Activated CD4-positive, alpha-beta memory T cell treated with anti-CD3 and anti-CD28 coated beads, Interleukin-2, amount 10 ng/mL, durations not matched to agents 7 days and 5 days (primary cell): Measurements from ENCODE around the gene MIEN1. TPM values are rescaled to one million over a fixed set of nuclear protein-coding genes. Genes with fewer than 3 reads are reported as not detected.
"Not testable (repeated sequence)": the region's sequence is repeated elsewhere in the genome, so short reads cannot be mapped to it uniquely, and the experiment has no call there.

Experiments used
- CTCF ChIA-PET: fragments of 350-600 bp; sonication (Branson Sonifier 250); formaldehyde crosslinking; loops from one replicate; lab custom pipeline; 2021; ENCODE audit warnings: antibody characterized with exemption, inconsistent platforms; lab: Charles Lee
- POLR2A ChIA-PET: fragments of 350-600 bp; sonication (Branson Sonifier 250); formaldehyde crosslinking; loops from one replicate; lab custom pipeline; 2021; ENCODE audit warnings: antibody characterized with exemption; lab: Charles Lee
- DNase-seq: peaks from one replicate; pipeline ENCODE4 v3.0.0-alpha.2; 2020
- H3K27ac Mint-ChIP-seq: one replicate; pipeline ENCODE4 v1.8.0; 2021; ENCODE audit warnings: mild to moderate bottlenecking, mixed read lengths
- H3K27me3 Mint-ChIP-seq: one replicate; pipeline ENCODE4 v1.8.0; 2021; ENCODE audit warnings: mixed read lengths
- H3K36me3 Mint-ChIP-seq: one replicate; pipeline ENCODE4 v1.8.0; 2021; ENCODE audit warnings: low read depth, mixed read lengths
- H3K4me1 Mint-ChIP-seq: one replicate; pipeline ENCODE4 v1.8.0; 2021; ENCODE audit warnings: mixed read lengths
- H3K4me3 Mint-ChIP-seq: one replicate; pipeline ENCODE4 v1.8.0; 2021; ENCODE audit warnings: mild to moderate bottlenecking, mixed read lengths
- H3K9me3 Mint-ChIP-seq: one replicate; pipeline ENCODE4 v1.8.0; 2021; ENCODE audit warnings: mixed read lengths
- total RNA-seq, 2 experiments: library from RNA; stranded (reverse); gene quantifications; one replicate each; pipeline ENCODE4 v1.2.3, GENCODE V29; 2021

The MIEN1 gene
- total RNA-seq, 2 experiments from 2014 or later = 40.1 to 45.1 TPM

DNA sequence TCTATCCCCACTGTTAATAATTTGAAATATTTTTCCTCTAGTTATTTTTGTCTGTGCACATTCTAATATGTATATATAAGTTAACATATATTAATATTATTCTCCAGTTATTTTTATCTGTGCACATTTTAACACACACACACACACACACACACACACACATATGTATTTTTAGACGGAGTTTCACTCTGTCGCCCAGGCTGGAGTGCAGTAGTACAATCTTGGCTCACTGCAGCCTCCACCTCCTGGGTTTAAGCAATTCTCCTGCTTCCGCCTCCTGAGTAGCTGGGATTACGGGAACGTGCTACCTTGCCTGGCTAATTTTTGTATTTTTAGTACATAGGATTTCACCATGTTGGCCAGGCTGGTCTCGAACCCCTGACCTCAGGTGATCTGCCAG lies 12.7 kb downstream of the MIEN1 start:
- Mint-ChIP-seq H3K4me1 (no peaks in the 10 kb centered on the region), H3K27me3 (peaks cover 2% of the 10 kb centered on the region), H3K36me3 (no peaks in the 10 kb centered on the region), H3K27ac (no peak overlapping the region), H3K9me3 (no peaks in the 10 kb centered on the region), H3K4me3 (no peak overlapping the region)
- no peak for DNase-seq
- CTCF ChIA-PET = no interaction called here
- POLR2A ChIA-PET = no interaction called here

DNA sequence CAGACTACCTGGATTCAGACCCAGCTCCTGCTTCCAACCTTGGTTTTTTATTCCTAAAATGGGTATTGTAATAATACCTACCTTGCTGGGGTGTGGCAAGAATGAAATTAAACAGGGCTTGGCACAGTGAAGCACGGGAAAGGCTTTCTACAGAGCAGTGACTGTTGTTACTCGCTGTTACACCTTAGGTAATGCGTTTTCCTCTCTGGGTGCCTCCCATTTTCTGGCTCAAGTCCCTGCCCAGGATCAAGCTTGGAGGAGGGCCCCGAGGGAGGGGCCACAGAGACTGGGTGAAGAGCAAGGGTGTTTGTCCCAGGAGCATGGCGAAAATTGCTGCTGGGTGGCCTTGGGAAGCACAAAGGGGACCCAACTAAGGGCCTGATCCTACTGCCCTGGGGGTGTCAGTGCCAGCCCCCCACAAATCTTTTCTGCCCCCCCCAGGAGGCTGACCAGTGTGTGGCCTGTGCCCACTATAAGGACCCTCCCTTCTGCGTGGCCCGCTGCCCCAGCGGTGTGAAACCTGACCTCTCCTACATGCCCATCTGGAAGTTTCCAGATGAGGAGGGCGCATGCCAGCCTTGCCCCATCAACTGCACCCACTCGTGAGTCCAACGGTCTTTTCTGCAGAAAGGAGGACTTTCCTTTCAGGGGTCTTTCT lies 13.3 kb downstream of the MIEN1 start:
- H3K27ac Mint-ChIP-seq = no peak overlapping the region
- ChIA-PET CTCF (no interaction called here), POLR2A (no interaction called here)
- H3K27me3 Mint-ChIP-seq = peaks cover 2% of the 10 kb centered on the region
- DNase-seq = no peak
- H3K4me1 Mint-ChIP-seq = no peaks in the 10 kb centered on the region
- no peaks in the 10 kb centered on the region for H3K9me3 Mint-ChIP-seq
- no peaks in the 10 kb centered on the region for H3K36me3 Mint-ChIP-seq
- H3K4me3 Mint-ChIP-seq = no peak overlapping the region

DNA sequence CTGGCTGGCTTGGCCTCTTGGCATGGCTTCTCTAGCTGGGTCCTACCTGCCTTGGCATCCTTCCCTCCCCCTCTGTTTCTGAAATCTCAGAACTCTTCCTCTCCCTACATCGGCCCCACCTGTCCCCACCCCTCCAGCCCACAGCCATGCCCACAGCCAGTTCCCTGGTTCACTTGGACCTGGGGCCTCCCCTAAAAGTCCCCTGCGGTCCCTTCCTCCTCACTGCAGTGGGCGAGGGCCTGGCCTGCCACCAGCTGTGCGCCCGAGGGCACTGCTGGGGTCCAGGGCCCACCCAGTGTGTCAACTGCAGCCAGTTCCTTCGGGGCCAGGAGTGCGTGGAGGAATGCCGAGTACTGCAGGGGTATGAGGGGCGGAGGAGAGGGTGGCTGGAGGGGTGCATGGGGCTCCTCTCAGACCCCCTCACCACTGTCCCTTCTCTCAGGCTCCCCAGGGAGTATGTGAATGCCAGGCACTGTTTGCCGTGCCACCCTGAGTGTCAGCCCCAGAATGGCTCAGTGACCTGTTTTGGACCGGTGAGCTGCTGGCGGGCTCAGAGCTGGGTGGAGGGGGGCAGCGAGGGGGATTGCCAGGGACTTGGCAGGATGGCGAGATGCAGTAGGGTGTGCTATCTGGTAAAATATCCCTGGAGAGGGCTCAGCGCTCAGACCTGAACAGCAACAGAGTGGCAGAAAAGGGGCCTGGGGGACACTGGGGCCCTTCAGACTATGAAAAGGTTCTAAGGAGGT lies 14.1 kb downstream of the MIEN1 start:
- Mint-ChIP-seq H3K27ac (no peak overlapping the region), H3K4me1 (no peaks in the 10 kb centered on the region), H3K9me3 (no peaks in the 10 kb centered on the region), H3K36me3 (no peaks in the 10 kb centered on the region), H3K27me3 (peaks cover 2% of the 10 kb centered on the region), H3K4me3 (no peak overlapping the region)
- CTCF ChIA-PET = no interaction called here
- POLR2A ChIA-PET = interaction anchor here (1.0 to 1.5 kb wide), 2 partner anchors 14 to 34 kb away, joined by 3 to 4 read pairs; partner anchors contain the start of gene MIEN1
- DNase-seq = no peak

DNA sequence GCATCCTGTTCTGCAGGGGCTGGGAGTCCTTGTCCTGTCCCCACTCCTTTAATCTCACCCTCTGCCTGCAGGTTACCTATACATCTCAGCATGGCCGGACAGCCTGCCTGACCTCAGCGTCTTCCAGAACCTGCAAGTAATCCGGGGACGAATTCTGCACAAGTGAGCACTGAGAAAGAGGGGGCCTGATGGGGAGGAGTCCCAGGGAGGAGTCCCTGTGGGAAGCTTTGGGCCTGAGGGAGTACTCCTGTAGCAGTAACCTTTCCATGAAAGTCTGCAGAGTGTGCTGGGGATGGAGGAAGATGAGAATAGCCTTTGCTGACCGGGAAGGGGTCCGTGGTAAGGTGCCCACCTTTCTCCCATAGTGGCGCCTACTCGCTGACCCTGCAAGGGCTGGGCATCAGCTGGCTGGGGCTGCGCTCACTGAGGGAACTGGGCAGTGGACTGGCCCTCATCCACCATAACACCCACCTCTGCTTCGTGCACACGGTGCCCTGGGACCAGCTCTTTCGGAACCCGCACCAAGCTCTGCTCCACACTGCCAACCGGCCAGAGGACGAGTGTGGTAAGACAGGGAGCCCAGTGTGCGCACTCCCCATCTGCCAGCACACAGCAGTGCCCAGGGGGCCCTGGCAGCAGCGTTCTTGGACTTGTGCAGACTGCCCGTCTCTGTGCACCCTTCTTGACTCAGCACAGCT lies 14.8 kb downstream of the MIEN1 start:
- ChIA-PET CTCF (interaction anchor here (1.8 kb wide), 1 partner anchor 14 kb away, joined by 7 read pairs; the partner anchor contains the start of gene MIEN1), POLR2A (interaction anchor here (1.0 to 1.5 kb wide), 2 partner anchors 15 to 33 kb away, joined by 3 to 4 read pairs; partner anchors contain the start of gene MIEN1)
- Mint-ChIP-seq H3K4me3 (no peak overlapping the region), H3K27ac (no peak overlapping the region), H3K27me3 (peaks cover 2% of the 10 kb centered on the region), H3K36me3 (no peaks in the 10 kb centered on the region), H3K9me3 (no peaks in the 10 kb centered on the region), H3K4me1 (no peaks in the 10 kb centered on the region)
- DNase-seq = no peak

DNA sequence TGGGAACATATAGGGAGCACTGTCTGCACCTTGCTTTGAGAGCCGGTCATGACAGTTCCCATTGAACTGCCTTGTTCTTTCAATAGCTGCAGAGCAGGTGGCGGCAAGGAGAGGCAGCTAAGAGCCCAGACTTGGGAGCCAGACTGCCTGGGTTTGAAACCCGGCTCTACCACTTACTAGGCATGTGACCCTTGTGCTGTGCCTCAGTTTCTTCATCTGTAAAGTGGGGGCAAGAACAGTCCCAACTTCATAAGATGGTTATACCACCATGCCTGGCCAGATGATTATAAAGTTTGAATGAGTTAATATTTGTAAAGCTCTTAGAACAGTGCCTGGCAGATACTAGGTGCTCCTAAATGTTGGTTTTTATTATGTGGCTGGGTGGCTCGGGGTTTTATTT lies 16.1 kb downstream of the MIEN1 start:
- Mint-ChIP-seq H3K4me1 (peaks cover 4% of the 10 kb centered on the region), H3K27ac (no peak overlapping the region), H3K4me3 (no peak overlapping the region), H3K9me3 (no peaks in the 10 kb centered on the region), H3K27me3 (peaks cover 2% of the 10 kb centered on the region), H3K36me3 (no peaks in the 10 kb centered on the region)
- ChIA-PET CTCF (interaction anchor here (1.8 kb wide), 1 partner anchor 16 kb away, joined by 7 read pairs; the partner anchor contains the start of gene MIEN1), POLR2A (no interaction called here)
- no peak for DNase-seq

DNA sequence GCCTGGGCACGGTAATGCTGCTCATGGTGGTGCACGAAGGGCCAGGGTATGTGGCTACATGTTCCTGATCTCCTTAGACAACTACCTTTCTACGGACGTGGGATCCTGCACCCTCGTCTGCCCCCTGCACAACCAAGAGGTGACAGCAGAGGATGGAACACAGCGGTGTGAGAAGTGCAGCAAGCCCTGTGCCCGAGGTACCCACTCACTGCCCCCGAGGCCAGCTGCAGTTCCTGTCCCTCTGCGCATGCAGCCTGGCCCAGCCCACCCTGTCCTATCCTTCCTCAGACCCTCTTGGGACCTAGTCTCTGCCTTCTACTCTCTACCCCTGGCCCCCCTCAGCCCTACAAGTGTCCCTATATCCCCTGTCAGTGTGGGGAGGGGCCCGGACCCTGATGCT lies 18.5 kb downstream of the MIEN1 start:
- H3K4me1 Mint-ChIP-seq = peaks cover 16% of the 10 kb centered on the region
- ChIA-PET POLR2A (interaction anchor here (1.9 kb wide), 1 partner anchor 18 kb away, joined by 7 read pairs; no protein-coding TSS in a partner anchor), CTCF (no interaction called here)
- H3K27me3 Mint-ChIP-seq = peaks cover 2% of the 10 kb centered on the region
- no peaks in the 10 kb centered on the region for H3K9me3 Mint-ChIP-seq
- H3K36me3 Mint-ChIP-seq = no peaks in the 10 kb centered on the region
- H3K27ac Mint-ChIP-seq = no peak overlapping the region
- no peak overlapping the region for H3K4me3 Mint-ChIP-seq
- no peak for DNase-seq

DNA sequence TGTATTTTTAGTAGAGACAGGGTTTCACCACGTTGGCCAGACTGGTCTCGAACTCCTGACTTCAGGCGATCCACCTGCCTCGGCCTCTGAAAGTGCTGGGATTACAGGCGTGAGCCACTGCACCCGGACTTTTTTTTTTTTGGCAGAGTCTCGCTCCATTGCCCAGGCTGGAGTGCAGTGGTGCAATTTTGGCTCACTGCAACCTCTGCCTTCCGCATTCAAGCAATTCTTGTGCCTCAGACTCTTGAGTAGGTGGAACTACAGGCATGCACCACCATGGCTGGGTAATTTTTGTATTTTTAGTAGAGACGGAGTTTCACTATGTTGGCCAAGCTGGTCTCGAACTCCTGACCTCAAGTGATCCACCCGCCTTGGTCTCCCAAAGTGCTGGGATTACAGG lies 19.3 kb downstream of the MIEN1 start:
- CTCF ChIA-PET = interaction anchor here (0.5 to 1.3 kb wide), 4 partner anchors 14 to 39 kb away, joined by 3 to 5 read pairs (median 3); partner anchors contain the start of gene MIEN1
- POLR2A ChIA-PET = interaction anchor here (1.9 kb wide), 1 partner anchor 19 kb away, joined by 7 read pairs; no protein-coding TSS in a partner anchor

DNA sequence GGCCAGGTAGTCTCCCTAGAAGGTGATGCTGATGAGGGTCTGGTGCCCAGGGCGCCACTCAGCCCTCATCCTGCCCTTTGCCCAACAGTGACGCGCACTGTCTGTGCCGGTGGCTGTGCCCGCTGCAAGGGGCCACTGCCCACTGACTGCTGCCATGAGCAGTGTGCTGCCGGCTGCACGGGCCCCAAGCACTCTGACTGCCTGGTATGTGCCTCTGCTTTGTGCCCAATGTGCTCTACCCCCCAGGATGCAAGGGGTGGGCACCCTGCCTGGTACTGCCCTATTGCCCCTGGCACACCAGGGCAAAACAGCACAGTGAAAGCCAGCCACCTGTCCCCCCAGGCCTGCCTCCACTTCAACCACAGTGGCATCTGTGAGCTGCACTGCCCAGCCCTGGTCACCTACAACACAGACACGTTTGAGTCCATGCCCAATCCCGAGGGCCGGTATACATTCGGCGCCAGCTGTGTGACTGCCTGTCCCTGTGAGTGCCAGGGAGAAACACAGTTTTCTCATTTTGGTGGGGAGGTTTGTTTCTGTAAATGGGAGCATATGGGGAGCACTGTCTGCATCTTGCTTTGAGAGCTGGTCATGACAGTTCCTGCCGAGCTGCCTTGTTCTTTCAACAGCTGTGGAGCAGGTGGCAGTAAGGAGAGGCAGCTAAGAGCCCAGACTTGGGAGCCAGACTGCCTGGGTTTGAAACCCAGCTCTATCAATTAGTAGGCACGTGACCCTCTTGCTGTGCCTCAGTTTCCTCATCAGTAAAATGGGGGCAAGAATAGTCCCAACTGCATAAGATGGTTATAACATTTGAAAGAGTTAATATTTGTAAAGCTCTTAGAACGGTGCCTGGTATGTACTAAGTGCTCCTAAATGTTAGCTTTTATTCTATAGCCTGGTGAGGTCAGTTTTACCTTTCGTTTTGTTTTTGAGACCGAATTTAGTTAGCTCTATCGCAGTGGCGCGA lies 20.1 kb downstream of the MIEN1 start:
- H3K36me3 Mint-ChIP-seq = no peaks in the 10 kb centered on the region
- peaks cover 2% of the 10 kb centered on the region for H3K27me3 Mint-ChIP-seq
- POLR2A ChIA-PET = interaction anchor here (1.9 kb wide), 1 partner anchor 19 kb away, joined by 7 read pairs; no protein-coding TSS in a partner anchor
- DNase-seq = no peak
- peaks cover 20% of the 10 kb centered on the region for H3K4me1 Mint-ChIP-seq
- CTCF ChIA-PET = interaction anchor here (0.5 to 1.3 kb wide), 4 partner anchors 13 to 39 kb away, joined by 3 to 5 read pairs (median 3); partner anchors contain the start of gene MIEN1
- H3K4me3 Mint-ChIP-seq = no peak overlapping the region
- H3K9me3 Mint-ChIP-seq = no peaks in the 10 kb centered on the region
- H3K27ac Mint-ChIP-seq = no peak overlapping the region

More for the DNA sequence above, 19.3 kb downstream of the MIEN1 start:
- not testable (repeated sequence) for H3K9me3 Mint-ChIP-seq, H3K27ac Mint-ChIP-seq, H3K36me3 Mint-ChIP-seq, H3K4me3 Mint-ChIP-seq, DNase-seq, H3K27me3 Mint-ChIP-seq
- H3K4me1 Mint-ChIP-seq = peaks cover 20% of the 10 kb centered on the region

DNA sequence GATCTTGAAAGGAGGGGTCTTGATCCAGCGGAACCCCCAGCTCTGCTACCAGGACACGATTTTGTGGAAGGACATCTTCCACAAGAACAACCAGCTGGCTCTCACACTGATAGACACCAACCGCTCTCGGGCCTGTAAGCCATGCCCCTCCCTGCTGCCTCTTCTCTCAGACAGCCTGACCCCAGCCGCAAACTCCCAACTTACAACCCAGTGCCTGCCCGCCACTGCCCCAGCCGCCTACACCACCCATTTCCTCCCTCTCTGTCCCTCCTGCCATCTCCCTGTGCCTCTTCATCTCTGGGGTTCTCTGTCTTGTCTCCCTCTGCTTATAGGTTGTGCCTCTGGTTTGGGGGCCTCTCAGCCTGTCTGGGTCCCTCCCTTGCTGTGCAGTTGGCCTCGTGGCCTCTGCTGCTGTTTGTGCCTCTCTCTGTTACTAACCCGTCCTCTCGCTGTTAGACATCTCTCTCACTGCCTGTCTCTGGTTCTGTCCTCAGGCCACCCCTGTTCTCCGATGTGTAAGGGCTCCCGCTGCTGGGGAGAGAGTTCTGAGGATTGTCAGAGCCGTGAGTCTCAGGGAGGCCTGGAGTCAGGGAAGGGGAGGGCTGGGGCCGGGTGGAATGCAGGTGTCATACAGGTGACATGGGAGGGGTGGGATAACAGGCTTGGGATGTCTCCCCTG lies 20.9 kb downstream of the MIEN1 start:
- Mint-ChIP-seq H3K4me1 (peaks cover 20% of the 10 kb centered on the region), H3K4me3 (no peak overlapping the region), H3K36me3 (no peaks in the 10 kb centered on the region), H3K9me3 (no peaks in the 10 kb centered on the region), H3K27ac (no peak overlapping the region), H3K27me3 (peaks cover 2% of the 10 kb centered on the region)
- ChIA-PET CTCF (interaction anchor here (1.1 kb wide), 1 partner anchor 56 kb away, joined by 4 read pairs; no protein-coding TSS in a partner anchor), POLR2A (interaction anchor here (1.2 to 1.9 kb wide), 3 partner anchors 20 to 22 kb away, joined by 3 to 7 read pairs (median 5); partner anchors contain the start of genes MIEN1 and PGAP3)
- no peak for DNase-seq

DNA sequence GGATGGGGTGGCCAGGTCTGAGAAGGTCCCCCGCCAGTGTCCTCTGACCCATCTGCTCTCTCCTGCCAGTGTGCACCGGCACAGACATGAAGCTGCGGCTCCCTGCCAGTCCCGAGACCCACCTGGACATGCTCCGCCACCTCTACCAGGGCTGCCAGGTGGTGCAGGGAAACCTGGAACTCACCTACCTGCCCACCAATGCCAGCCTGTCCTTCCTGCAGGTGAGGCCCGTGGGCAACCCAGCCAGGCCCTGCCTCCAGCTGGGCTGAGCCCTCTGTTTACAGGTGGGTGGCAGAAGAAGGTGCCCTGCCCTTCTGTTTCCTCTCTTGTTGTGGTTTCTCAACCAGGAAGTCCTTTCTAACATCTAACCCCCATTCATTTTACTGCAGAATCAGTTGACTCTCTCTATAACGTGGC lies 23.4 kb downstream of the MIEN1 start:
- peaks cover 22% of the 10 kb centered on the region for H3K4me1 Mint-ChIP-seq
- peak overlapping the region; percentile 63 for H3K27ac Mint-ChIP-seq
- H3K4me3 Mint-ChIP-seq = no peak overlapping the region
- no peaks in the 10 kb centered on the region for H3K36me3 Mint-ChIP-seq
- no peak for DNase-seq
- no peaks in the 10 kb centered on the region for H3K9me3 Mint-ChIP-seq
- CTCF ChIA-PET = interaction anchor here (0.6 to 0.7 kb wide), 2 partner anchors 11 to 79 kb away, joined by 3 read pairs; no protein-coding TSS in a partner anchor
- POLR2A ChIA-PET = interaction anchor here (1.1 to 1.4 kb wide), 2 partner anchors 22 to 23 kb away, joined by 3 to 5 read pairs; no protein-coding TSS in a partner anchor
- H3K27me3 Mint-ChIP-seq = peaks cover 11% of the 10 kb centered on the region

DNA sequence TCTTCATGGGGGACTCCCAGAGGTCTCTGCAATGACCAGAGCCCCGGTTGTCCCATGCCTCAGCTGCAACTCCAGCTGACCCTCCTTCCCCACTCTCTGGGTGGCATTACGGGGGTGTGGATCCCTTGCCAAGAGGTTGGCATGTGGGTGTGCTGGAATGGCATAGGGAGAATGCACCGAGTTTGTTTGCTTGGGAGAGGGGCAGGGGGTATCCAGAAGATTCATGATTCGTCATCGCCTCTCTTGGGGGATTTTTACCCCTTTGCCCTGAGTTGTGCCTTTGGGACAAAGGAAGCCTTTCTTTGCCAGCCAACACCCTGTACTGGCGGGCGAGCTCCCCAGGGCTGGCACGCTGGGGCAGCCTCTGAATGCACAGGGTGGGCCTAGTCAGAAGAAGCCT lies 23.9 kb downstream of the MIEN1 start:
- Mint-ChIP-seq H3K9me3 (no peaks in the 10 kb centered on the region), H3K4me1 (peaks cover 23% of the 10 kb centered on the region), H3K36me3 (no peaks in the 10 kb centered on the region), H3K4me3 (no peak overlapping the region), H3K27me3 (peaks cover 16% of the 10 kb centered on the region), H3K27ac (no peak overlapping the region)
- CTCF ChIA-PET = interaction anchor here (0.6 to 1.1 kb wide), 2 partner anchors 36 to 757 kb away, joined by 3 to 4 read pairs; no protein-coding TSS in a partner anchor
- DNase-seq = no peak
- POLR2A ChIA-PET = interaction anchor here (1.1 to 1.4 kb wide), 2 partner anchors 23 kb away, joined by 3 to 5 read pairs; no protein-coding TSS in a partner anchor
